SK-N-SH (cell line): Measurements from ENCODE around the gene EEF2. TPM values are rescaled to one million over a fixed set of nuclear protein-coding genes. Genes with fewer than 3 reads are reported as not detected.

Source experiments
- CTCF ChIA-PET: fragments of 300-600, 350-600 bp; formaldehyde crosslinking; extraction: SDS; loops from one replicate; lab custom pipeline; 2021; lab: Yijun Ruan, JAX
- POLR2A ChIA-PET: fragments of 350-600 bp; sonication (Branson Sonifier 250); formaldehyde crosslinking; extraction: SDS; loops from one replicate; lab custom pipeline; 2020; ENCODE audit warnings: antibody characterized with exemption, inconsistent platforms; lab: Yijun Ruan, JAX
- DNase-seq: peaks from one replicate; pipeline ENCODE4 v3.0.0; 2012
- H2AFZ ChIP-seq: fragments of 200-600 bp; sonication (generic); 2 replicates; pipeline ENCODE4 v1.8.1; 2016; ENCODE audit warnings: antibody characterized with exemption, mild to moderate bottlenecking, low read depth
- H3F3A ChIP-seq: fragments of 200-600 bp; sonication (generic); replicated peaks from 2 replicates; pipeline ENCODE3; 2016; ENCODE audit warnings: antibody characterized with exemption, mild to moderate bottlenecking; ENCODE audit not compliant: insufficient read depth
- H3K27ac ChIP-seq, 2 experiments: fragments of 200-500 bp in 1 of 2; fragments of 200-600 bp in 1 of 2; sonication (Bioruptor generic) in 1 of 2; sonication (generic), shearing (Covaris generic) in 1 of 2; 2 replicates each; pipeline versions ENCODE4 v1.5.1 to v1.6.1; 2014 to 2016; ENCODE audit warnings: low read depth in 2 of 2, inconsistent platforms in 1 of 2, low read length in 1 of 2, mild to moderate bottlenecking in 1 of 2, mixed read lengths in 1 of 2
- H3K27me3 ChIP-seq: fragments of 200-600 bp; sonication (generic), shearing (Covaris generic); 2 replicates; pipeline ENCODE4 v1.6.1; 2016; ENCODE audit warnings: mixed run types; ENCODE audit not compliant: insufficient read depth
- H3K36me3 ChIP-seq, 2 experiments: fragments of 200-500 bp in 1 of 2; fragments of 200-600 bp in 1 of 2; sonication (Bioruptor generic) in 1 of 2; sonication (generic) in 1 of 2; replicated peaks in 1 of 2; 2 replicates each; pipeline versions ENCODE3 to v1.5.1; 2014 to 2016; ENCODE audit warnings: low read length in 1 of 2, mild to moderate bottlenecking in 1 of 2; ENCODE audit not compliant: insufficient read depth in 2 of 2, control insufficient read depth in 1 of 2
- H3K4me1 ChIP-seq, 2 experiments: fragments of 200-500 bp in 1 of 2; fragments of 200-600 bp in 1 of 2; sonication (Bioruptor generic) in 1 of 2; sonication (generic), shearing (Covaris generic) in 1 of 2; 2 replicates each; pipeline versions ENCODE4 v1.5.1 to v1.6.1; 2014 to 2016; ENCODE audit warnings: low read depth in 1 of 2, low read length in 1 of 2, mixed run types in 1 of 2; ENCODE audit not compliant: insufficient read depth in 2 of 2, control insufficient read depth in 1 of 2
- H3K4me2 ChIP-seq: fragments of 200-600 bp; sonication (generic), shearing (Covaris generic); 2 replicates; pipeline ENCODE4 v1.6.1; 2017; ENCODE audit warnings: mixed run types
- H3K4me3 ChIP-seq, 2 experiments: fragments of 200-500 bp in 1 of 2; fragments of 200-600 bp in 1 of 2; sonication (Bioruptor generic) in 1 of 2; sonication (generic), shearing (Covaris generic) in 1 of 2; 2 replicates each; pipeline versions ENCODE4 v1.5.1 to v1.8.1; 2014 to 2016; ENCODE audit warnings: low read depth in 2 of 2, inconsistent platforms in 1 of 2, low read length in 1 of 2, mild to moderate bottlenecking in 1 of 2, mixed read lengths in 1 of 2, moderate library complexity in 1 of 2
- H3K79me2 ChIP-seq: fragments of 200-600 bp; sonication (generic); 2 replicates; pipeline ENCODE4 v1.8.1; 2017; ENCODE audit warnings: mild to moderate bottlenecking; ENCODE audit not compliant: insufficient read depth
- H3K9ac ChIP-seq: fragments of 200-600 bp; sonication (generic); 2 replicates; pipeline ENCODE4 v1.6.1; 2017; ENCODE audit warnings: mixed run types
- H3K9me2 ChIP-seq: fragments of 200-600 bp; sonication (generic); 2 replicates; pipeline ENCODE4 v1.6.1; 2017; ENCODE audit warnings: mixed run types
- H3K9me3 ChIP-seq: fragments of 200-600 bp; sonication (generic); 2 replicates; pipeline ENCODE4 v1.6.1; 2017; ENCODE audit warnings: mixed run types, mild to moderate bottlenecking, moderate library complexity
- H4K20me1 ChIP-seq: fragments of 200-600 bp; sonication (generic); 2 replicates; pipeline ENCODE4 v1.6.1; 2017; ENCODE audit warnings: mild to moderate bottlenecking, mixed run types; ENCODE audit not compliant: insufficient read depth
- CHD2 ChIP-seq: fragments of 150-350 bp; IDR thresholded peaks from 2 replicates; pipeline ENCODE4 v1.6.1; 2018; ENCODE audit warnings: low read length; ENCODE audit not compliant: partially characterized antibody
- ELF1 ChIP-seq: IDR thresholded peaks from 2 replicates; pipeline ENCODE4 v1.4.0; 2012
- EP300 ChIP-seq, 2 experiments: IDR thresholded peaks; 2 replicates each; pipeline versions ENCODE4 v1.4.0 to v1.6.1; 2012; ENCODE audit warnings: borderline replicate concordance in 1 of 2, low read depth in 1 of 2, low read length in 1 of 2
- EZH2phosphoT487 ChIP-seq: fragments of 200-600 bp; sonication (generic); IDR thresholded peaks from 2 replicates; pipeline ENCODE4 v1.6.1; 2017; ENCODE audit warnings: low read depth, mixed run types, mild to moderate bottlenecking, antibody characterized with exemption, moderate library complexity, borderline replicate concordance
- FOXM1 ChIP-seq: IDR thresholded peaks from 2 replicates; pipeline ENCODE4 v1.4.0; 2012; ENCODE audit warnings: low read depth, mild to moderate bottlenecking
- GATA2 ChIP-seq: sonication (generic); formaldehyde crosslinking; IDR thresholded peaks from 2 replicates; pipeline ENCODE4 v1.5.0; 2020; ENCODE audit warnings: mild to moderate bottlenecking, missing genetic modification reagents
- IRF3 ChIP-seq: fragments of 150-350 bp; IDR thresholded peaks from 2 replicates; pipeline ENCODE4 v1.6.1; 2016; ENCODE audit warnings: mild to moderate bottlenecking, low read depth, low read length
- JUND ChIP-seq: IDR thresholded peaks from 2 replicates; pipeline ENCODE4 v1.4.0; 2012
- NFIC ChIP-seq: IDR thresholded peaks from 2 replicates; pipeline ENCODE4 v1.4.0; 2012; ENCODE audit warnings: borderline replicate concordance
- NRF1 ChIP-seq: IDR thresholded peaks from 2 replicates; pipeline ENCODE4 v1.6.1; 2012; ENCODE audit warnings: low read depth, mild to moderate bottlenecking, low read length
- POLR2AphosphoS5 ChIP-seq: IDR thresholded peaks from 2 replicates; pipeline ENCODE4 v1.6.1; 2012; ENCODE audit warnings: low read depth, low read length
- RCOR1 ChIP-seq: fragments of 150-350 bp; IDR thresholded peaks from 2 replicates; pipeline ENCODE4 v1.6.1; 2017; ENCODE audit warnings: antibody characterized with exemption, low read length
- RFX5 ChIP-seq: IDR thresholded peaks from 2 replicates; pipeline ENCODE4 v1.6.1; 2012; ENCODE audit warnings: mild to moderate bottlenecking, improper control_type of control experiment, low read length
- RXRA ChIP-seq: IDR thresholded peaks from 2 replicates; pipeline ENCODE4 v1.4.0; 2012; ENCODE audit warnings: low read depth, mild to moderate bottlenecking, borderline replicate concordance
- TAF1 ChIP-seq: IDR thresholded peaks from 2 replicates; pipeline ENCODE4 v1.6.1; 2012; ENCODE audit warnings: low read depth, mild to moderate bottlenecking, low read length, moderate library complexity, borderline replicate concordance
- TCF12 ChIP-seq: IDR thresholded peaks from 2 replicates; pipeline ENCODE4 v1.4.0; 2012
- TEAD4 ChIP-seq: IDR thresholded peaks from 2 replicates; pipeline ENCODE4 v1.4.0; 2012; ENCODE audit warnings: mild to moderate bottlenecking, borderline replicate concordance; ENCODE audit not compliant: insufficient read depth
- USF2 ChIP-seq: fragments of 150-350 bp; IDR thresholded peaks from 2 replicates; pipeline ENCODE4 v1.6.1; 2017; ENCODE audit warnings: antibody characterized with exemption, low read length, low read depth, borderline replicate concordance
- YY1 ChIP-seq: IDR thresholded peaks from 2 replicates; pipeline ENCODE4 v1.4.0; 2012; ENCODE audit warnings: low read depth, mild to moderate bottlenecking
- whole genome bisulfite sequencing: methylation state at CpG from one replicate; pipeline ENCODE4 v1.1.6; 2017; ENCODE audit warnings: low lambda C conversion rate; 5-methylcytosine and 5-hydroxymethylcytosine counted together
- polyA plus RNA-seq, 3 experiments: library from polyadenylated mRNA; depleted of rRNA; stranded (reverse); fragments of >200 nt; gene quantifications; 2 replicates each; pipeline ENCODE4 v1.2.3, GENCODE V29; 2012
- TF ChIP-seq, protein P1 (sequence below): IDR thresholded peaks from 2 replicates; pipeline ENCODE4 v1.4.0; 2012; ENCODE audit warnings: low read depth

Gene EEF2
- polyA plus RNA-seq, 1 of the 3 experiments (the other 2 are of a cell fraction): 1,553 TPM

DNA sequence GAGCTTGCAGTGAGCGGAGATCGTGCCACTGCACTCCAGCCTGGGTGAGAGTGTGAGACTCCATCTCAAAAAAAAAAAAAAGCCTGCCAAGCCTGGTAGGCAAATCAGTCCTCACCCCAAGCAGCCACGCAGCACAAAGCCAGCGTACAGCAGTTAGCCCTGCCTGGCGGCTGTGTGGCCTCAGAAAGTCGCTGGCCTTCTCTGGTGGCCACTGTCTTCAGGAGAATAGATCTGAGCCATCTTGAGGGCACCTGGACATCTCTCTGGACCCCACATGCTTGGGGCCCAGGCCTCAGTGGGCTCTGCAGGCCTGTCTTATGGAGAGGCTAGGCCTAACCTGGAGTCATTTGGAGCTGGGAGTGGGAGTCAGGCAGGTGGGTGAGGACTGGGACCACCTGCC is 45.3 kb upstream of the EEF2 start:
- Histone ChIP-seq H2AFZ (no peak overlapping the region), H3K4me1 (no peaks in the 10 kb centered on the region), H3K36me3 (peaks cover 0 to 31% of the 10 kb centered on the region in 2 experiments), H3K4me3 (no peak overlapping the region), H3F3A (no peaks in the 10 kb centered on the region), H3K4me2 (no peak overlapping the region), H4K20me1 (no peaks in the 10 kb centered on the region), H3K9me3 (no peaks in the 10 kb centered on the region), H3K79me2 (no peaks in the 10 kb centered on the region; the same call in 1 of the 2 replicates), H3K27me3 (no peaks in the 10 kb centered on the region), H3K9ac (no peak overlapping the region), H3K27ac (no peak overlapping the region), H3K9me2 (no peaks in the 10 kb centered on the region)
- TF ChIP-seq RFX5 (no peak), NRF1 (no peak), IRF3 (no peak), EP300 (IDR thresholded peaks at IDR 0.05; ENCODE audit: borderline replicate concordance in 1 of 2, low read depth in 1 of 2, low read length in 1 of 2) (no peak), JUND (no peak), GATA2 (CRISPR knock-in tag) (no peak), USF2 (no peak), CHD2 (no peak), RXRA (no peak), EZH2phosphoT487 (no peak)
- CTCF ChIA-PET: no interaction called here
- WGBS: 98% methylated on average over 5 of the region's 6 CpGs
- POLR2A ChIA-PET: no interaction called here
- no peak for DNase-seq

- DNase-seq: no peak
- Histone ChIP-seq H3K27ac (no peak overlapping the region), H3K9me3 (no peaks in the 10 kb centered on the region), H3K4me3 (no peak overlapping the region), H3K36me3 (peaks cover 0 to 32% of the 10 kb centered on the region in 2 experiments), H3K79me2 (no peaks in the 10 kb centered on the region; the same call in 1 of the 2 replicates), H3K27me3 (no peaks in the 10 kb centered on the region), H3K4me1 (no peaks in the 10 kb centered on the region), H2AFZ (no peak overlapping the region), H3K9ac (no peak overlapping the region), H3K4me2 (no peak overlapping the region), H3F3A (no peaks in the 10 kb centered on the region), H4K20me1 (no peaks in the 10 kb centered on the region), H3K9me2 (no peaks in the 10 kb centered on the region)
- 95% methylated on average over 14 of the region's 18 CpGs for WGBS
- ChIA-PET CTCF (no interaction called here), POLR2A (interaction anchor here (0.9 to 1.3 kb wide), 2 partner anchors 12 to 15 kb away, joined by 3 read pairs; no protein-coding TSS in a partner anchor)
- TF ChIP-seq, protein P1, sequence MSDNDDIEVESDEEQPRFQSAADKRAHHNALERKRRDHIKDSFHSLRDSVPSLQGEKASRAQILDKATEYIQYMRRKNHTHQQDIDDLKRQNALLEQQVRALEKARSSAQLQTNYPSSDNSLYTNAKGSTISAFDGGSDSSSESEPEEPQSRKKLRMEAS: no peak
- TF ChIP-seq EZH2phosphoT487: no peak
- TF ChIP-seq NFIC: no peak
- no peak for TF ChIP-seq TAF1
- TF ChIP-seq USF2: no peak
- no peak for TF ChIP-seq FOXM1
- no peak for TF ChIP-seq TCF12
- no peak for TF ChIP-seq EP300 (IDR thresholded peaks at IDR 0.05; ENCODE audit: borderline replicate concordance in 1 of 2, low read depth in 1 of 2, low read length in 1 of 2)
- no peak for TF ChIP-seq JUND
- no peak for TF ChIP-seq GATA2 (CRISPR knock-in tag)
- no peak for TF ChIP-seq TEAD4
- TF ChIP-seq YY1: no peak
- no peak for TF ChIP-seq IRF3
- no peak for TF ChIP-seq ELF1
- no peak for TF ChIP-seq RCOR1
- no peak for TF ChIP-seq CHD2
- TF ChIP-seq RFX5: no peak
- TF ChIP-seq POLR2AphosphoS5: no peak
- TF ChIP-seq NRF1: no peak
Observed at GRCh38 chr19:4029247-4029614, 44.0 kb upstream of the EEF2 start.
